Left ventricle myocardium superior (tissue), 1 donor: ENCODE data around the gene PDRG1. TPM values are rescaled to one million over a fixed set of nuclear protein-coding genes. Genes with fewer than 3 reads are reported as not detected.

Experiments
- total RNA-seq: library from RNA; stranded (reverse); fragmentation: NEBNext Ultra II Directional; extraction: Animal tissue kit (Norgen Biotek cat#: 25700); gene quantifications from one replicate; pipeline ENCODE4 v1.2.1, GENCODE V29; 2021
- donor health status: DM: no; HTN: yes; CAD: no; lungs with severe emphysema.

Gene PDRG1
- total RNA-seq, 1 donor from 2014 or later: 9.7 TPM

Other genes with a start within 250 kb of the PDRG1 start
- gene BCL2L1, start 229.2 kb downstream of the PDRG1 start, total RNA-seq: 54.8 TPM
- 0.72 TPM for gene TPX2, start 212.8 kb downstream of the PDRG1 start, total RNA-seq
- 0.10 TPM for gene MYLK2, start 132.7 kb downstream of the PDRG1 start, total RNA-seq
- gene FOXS1, start 106.4 kb downstream of the PDRG1 start, total RNA-seq: 1.3 TPM
- 4.0 TPM for gene DUSP15, start 81.5 kb downstream of the PDRG1 start, total RNA-seq
- gene TTLL9, start 81.4 kb downstream of the PDRG1 start, total RNA-seq: not detected
- gene XKR7, start 16.1 kb upstream of the PDRG1 start, total RNA-seq: not detected
- gene CCM2L, start 58.4 kb upstream of the PDRG1 start, total RNA-seq: 9.2 TPM
- 4.4 TPM for gene HCK, start 100.2 kb upstream of the PDRG1 start, total RNA-seq
- gene TM9SF4, start 157.7 kb upstream of the PDRG1 start, total RNA-seq: 25.6 TPM